GM12892 (cell line): ENCODE data around the gene DGKI.

Experiments used
- DNase-seq: peaks from one replicate; pipeline ENCODE4 v3.0.0; 2011; ENCODE audit not compliant: insufficient read length
- FAIRE-seq: peaks from 2 replicates; lab custom pipeline; 2011; peaks lifted over from hg19 to GRCh38; lab: Jason Lieb, UNC
- POLR2A ChIP-seq: IDR thresholded peaks from 2 replicates; pipeline ENCODE4 v1.6.1; 2011; ENCODE audit warnings: low read depth, low read length, control low read depth
- POLR2AphosphoS5 ChIP-seq: IDR thresholded peaks from 2 replicates; pipeline ENCODE4 v1.6.1; 2011; ENCODE audit warnings: low read depth, low read length, control low read depth
- TAF1 ChIP-seq: IDR thresholded peaks from 2 replicates; pipeline ENCODE4 v1.6.1; 2011; ENCODE audit warnings: low read depth, mild to moderate bottlenecking, control low read depth, low read length, borderline replicate concordance

Gene DGKI

GRCh38 chr7:137829337-137829992, 17.3 kb downstream of the DGKI start:
- TF ChIP-seq TAF1 (no peak), POLR2AphosphoS5 (no peak), POLR2A (no peak)
- no peak for FAIRE-seq
- no peak for DNase-seq

- DNase-seq (no peak), FAIRE-seq (no peak)
- TF ChIP-seq TAF1 (no peak), POLR2A (no peak), POLR2AphosphoS5 (no peak)
Observed at GRCh38 chr7:137828456-137828855, 18.3 kb downstream of the DGKI start.

GRCh38 chr7:137825489-137825888, 21.3 kb downstream of the DGKI start:
- DNase-seq (no peak), FAIRE-seq (no peak)
- TF ChIP-seq POLR2A (no peak), POLR2AphosphoS5 (no peak), TAF1 (no peak)

- TF ChIP-seq TAF1 (no peak), POLR2A (peak; percentile 21; the same call in 1 of the 2 replicates)
- FAIRE-seq (peak; percentile 53), DNase-seq (peak; percentile 21)
Observed at GRCh38 chr7:137820677-137821420, 25.9 kb downstream of the DGKI start.

- DNase-seq (no peak), FAIRE-seq (no peak)
- TF ChIP-seq TAF1 (no peak), POLR2A (no peak), POLR2AphosphoS5 (no peak)
Observed at GRCh38 chr7:137820156-137820555, 26.6 kb downstream of the DGKI start.

- FAIRE-seq, result no peak
- no peak for TF ChIP-seq POLR2AphosphoS5
- no peak for DNase-seq
Observed at GRCh38 chr7:137818036-137818435, 28.7 kb downstream of the DGKI start.

GRCh38 chr7:137816696-137817320, 30.0 kb downstream of the DGKI start:
- FAIRE-seq (peak; percentile 58), DNase-seq (no peak)
- TF ChIP-seq POLR2A (no peak), POLR2AphosphoS5 (no peak), TAF1 (no peak)

- FAIRE-seq, result no peak
- no peak for TF ChIP-seq TAF1
- no peak for DNase-seq
Observed at GRCh38 chr7:137813541-137813940, 33.2 kb downstream of the DGKI start.

- TF ChIP-seq TAF1 (no peak), POLR2A (no peak), POLR2AphosphoS5 (no peak)
- no peak for DNase-seq
- FAIRE-seq, result no peak
Observed at GRCh38 chr7:137810248-137810647, 36.5 kb downstream of the DGKI start.

GRCh38 chr7:137804836-137805235, 41.9 kb downstream of the DGKI start:
- TF ChIP-seq TAF1, result no peak
- DNase-seq, result no peak
- no peak for FAIRE-seq

- TF ChIP-seq POLR2A (no peak), TAF1 (no peak)
Observed at GRCh38 chr7:137801491-137801890, 45.3 kb downstream of the DGKI start.

GRCh38 chr7:137801003-137801402, 45.8 kb downstream of the DGKI start:
- TF ChIP-seq POLR2A (no peak), POLR2AphosphoS5 (no peak), TAF1 (no peak)
- DNase-seq (no peak), FAIRE-seq (no peak)

More at GRCh38 chr7:137801491-137801890, 45.3 kb downstream of the DGKI start:
- no peak for FAIRE-seq
- DNase-seq, result no peak
